B cell (primary cell): Measurements from ENCODE around the gene SALL4.
"Not testable (repeated sequence)": the region's sequence is repeated elsewhere in the genome, so short reads cannot be mapped to it uniquely, and the experiment has no call there.

Experiments
- EZH2 ChIP-seq: IDR thresholded peaks from 2 replicates; pipeline ENCODE4 v1.6.1; 2012; ENCODE audit warnings: borderline replicate concordance, low read depth, mild to moderate bottlenecking, moderate library complexity, low read length; ENCODE audit not compliant: insufficient read depth, poor library complexity, severe bottlenecking
- TF ChIP-seq, protein P1 (sequence below): fragments of 200-600 bp; IDR thresholded peaks from one replicate; pipeline ENCODE4 v1.8.0; 2022; ENCODE audit warnings: antibody characterized with exemption, mild to moderate bottlenecking

DNA sequence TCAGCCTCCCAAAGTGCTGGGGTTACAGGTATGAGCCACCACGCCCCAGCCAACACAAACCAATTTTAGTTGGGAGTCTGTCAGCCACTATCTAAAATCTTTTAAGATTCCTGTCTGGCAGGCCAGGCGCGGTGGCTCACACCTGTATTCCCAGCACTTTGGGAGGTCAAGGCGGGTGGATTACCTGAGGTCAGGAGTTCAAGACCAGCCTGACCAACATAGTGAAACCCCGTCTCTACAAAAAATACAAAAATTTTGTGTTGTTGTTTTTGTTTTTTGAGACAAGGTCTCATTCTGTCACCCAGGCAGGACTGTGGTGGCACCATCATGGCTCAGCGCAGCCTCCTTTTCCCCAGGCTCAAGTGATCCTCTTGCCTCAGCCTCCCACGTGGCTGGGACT, 62.0 kb downstream of the SALL4 start:
- TF ChIP-seq, protein P1, sequence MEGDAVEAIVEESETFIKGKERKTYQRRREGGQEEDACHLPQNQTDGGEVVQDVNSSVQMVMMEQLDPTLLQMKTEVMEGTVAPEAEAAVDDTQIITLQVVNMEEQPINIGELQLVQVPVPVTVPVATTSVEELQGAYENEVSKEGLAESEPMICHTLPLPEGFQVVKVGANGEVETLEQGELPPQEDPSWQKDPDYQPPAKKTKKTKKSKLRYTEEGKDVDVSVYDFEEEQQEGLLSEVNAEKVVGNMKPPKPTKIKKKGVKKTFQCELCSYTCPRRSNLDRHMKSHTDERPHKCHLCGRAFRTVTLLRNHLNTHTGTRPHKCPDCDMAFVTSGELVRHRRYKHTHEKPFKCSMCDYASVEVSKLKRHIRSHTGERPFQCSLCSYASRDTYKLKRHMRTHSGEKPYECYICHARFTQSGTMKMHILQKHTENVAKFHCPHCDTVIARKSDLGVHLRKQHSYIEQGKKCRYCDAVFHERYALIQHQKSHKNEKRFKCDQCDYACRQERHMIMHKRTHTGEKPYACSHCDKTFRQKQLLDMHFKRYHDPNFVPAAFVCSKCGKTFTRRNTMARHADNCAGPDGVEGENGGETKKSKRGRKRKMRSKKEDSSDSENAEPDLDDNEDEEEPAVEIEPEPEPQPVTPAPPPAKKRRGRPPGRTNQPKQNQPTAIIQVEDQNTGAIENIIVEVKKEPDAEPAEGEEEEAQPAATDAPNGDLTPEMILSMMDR, result not testable (repeated sequence)
- TF ChIP-seq EZH2, result not testable (repeated sequence)
